Endodermal cell (in vitro differentiated cells): ENCODE results near the gene UTS2B. TPM values are rescaled to one million over a fixed set of nuclear protein-coding genes. Genes with fewer than 3 reads are reported as not detected.

Experiments used
- DNase-seq: peaks from one replicate; pipeline ENCODE4 v3.0.0-alpha.2; 2017
- H3K27ac ChIP-seq: 2 replicates; pipeline ENCODE4 v1.5.1; 2013; ENCODE audit warnings: mild to moderate bottlenecking, low read depth, low read length, moderate library complexity
- H3K27me3 ChIP-seq: 2 replicates; pipeline ENCODE4 v1.6.1; 2013; ENCODE audit warnings: mild to moderate bottlenecking, low read length, moderate library complexity; ENCODE audit not compliant: insufficient read depth, control insufficient read depth, poor library complexity, severe bottlenecking
- H3K36me3 ChIP-seq: 2 replicates; pipeline ENCODE4 v1.7.0; 2013; ENCODE audit warnings: mild to moderate bottlenecking, low read length, moderate library complexity; ENCODE audit not compliant: control insufficient read depth, insufficient read depth
- H3K4me1 ChIP-seq: one replicate; pipeline ENCODE4 v1.7.0; 2013; ENCODE audit warnings: low read length; ENCODE audit not compliant: control insufficient read depth, insufficient read depth
- H3K4me3 ChIP-seq: 2 replicates; pipeline ENCODE4 v1.5.1; 2013; ENCODE audit warnings: mild to moderate bottlenecking, low read length, moderate library complexity
- H3K9ac ChIP-seq: 2 replicates; pipeline ENCODE4 v1.6.1; 2013; ENCODE audit warnings: mild to moderate bottlenecking, low read length, moderate library complexity; ENCODE audit not compliant: poor library complexity, severe bottlenecking; ENCODE audit errors: extremely low read depth
- H3K9me3 ChIP-seq: 2 replicates; pipeline ENCODE4 v1.6.1; 2013; ENCODE audit warnings: mild to moderate bottlenecking, low read length, moderate library complexity; ENCODE audit not compliant: control insufficient read depth
- H3K27ac Mint-ChIP-seq: 2 replicates; pipeline ENCODE4 v1.8.0; 2020; ENCODE audit warnings: mixed read lengths
- H3K27me3 Mint-ChIP-seq: 2 replicates; pipeline ENCODE4 v1.8.0; 2021; ENCODE audit warnings: mild to moderate bottlenecking, mixed read lengths; ENCODE audit not compliant: insufficient read depth
- H3K36me3 Mint-ChIP-seq: 2 replicates; pipeline ENCODE4 v1.8.0; 2020; ENCODE audit warnings: low read depth, mixed read lengths
- H3K4me1 Mint-ChIP-seq: 2 replicates; pipeline ENCODE4 v1.8.0; 2020; ENCODE audit warnings: mixed read lengths
- H3K4me3 Mint-ChIP-seq: 2 replicates; pipeline ENCODE4 v1.8.0; 2020; ENCODE audit warnings: mild to moderate bottlenecking, moderate library complexity, mixed read lengths
- H3K9me3 Mint-ChIP-seq: 2 replicates; pipeline ENCODE4 v1.8.0; 2020; ENCODE audit warnings: mild to moderate bottlenecking, mixed read lengths
- WGBS, 2 experiments: methylation state at CpG; one replicate each; pipeline versions ENCODE4 v1.1.5 to v1.1.7; 2013; ENCODE audit warnings: missing lambda C conversion rate in 2 of 2, mixed read lengths in 1 of 2; ENCODE audit not compliant: insufficient coverage in 1 of 2, insufficient read length in 1 of 2; 5-methylcytosine and 5-hydroxymethylcytosine counted together
- total RNA-seq, 2 donors: library from RNA; stranded (reverse); fragmentation: NEBNext Ultra II Directional in 1 of 2; extraction: Animal tissue kit (Norgen Biotek cat#: 25700) in 1 of 2; gene quantifications; 2 replicates in 1 of 2; 3 replicates in 1 of 2; pipeline ENCODE4 v1.2.1, GENCODE V29; 2021
- TF ChIP-seq, protein P1 (sequence below): fragments of 200-600 bp; sonication (generic); conservative IDR thresholded peaks from 2 replicates; pipeline ENCODE4 v1.5.0; 2021; ENCODE audit warnings: antibody characterized with exemption, mild to moderate bottlenecking

The UTS2B gene
- total RNA-seq, 2 donors from 2014 or later: 0.90 TPM; not detected in 1

DNA sequence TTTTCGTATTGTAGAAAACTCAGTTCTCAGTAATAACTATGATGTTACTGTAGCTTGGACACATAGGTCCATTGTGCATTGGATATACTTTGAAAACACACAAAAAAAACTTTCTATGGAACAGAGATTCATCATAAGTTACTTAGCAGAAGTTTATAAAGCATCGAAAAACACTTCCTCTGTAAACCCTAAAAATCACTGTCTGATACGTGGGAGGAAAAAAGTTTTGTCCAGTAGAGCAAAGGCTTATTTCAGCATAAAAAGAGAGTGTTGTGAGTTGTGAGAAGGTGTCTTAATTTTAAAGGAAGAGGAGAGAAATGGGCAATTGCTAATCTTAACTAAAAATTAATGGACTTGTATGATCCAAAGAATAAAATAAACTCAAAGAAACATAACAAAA lies 66.5 kb downstream of the UTS2B start:
- no peak overlapping the region for H3K4me3 ChIP-seq
- DNase-seq: no peak
- TF ChIP-seq, protein P1, sequence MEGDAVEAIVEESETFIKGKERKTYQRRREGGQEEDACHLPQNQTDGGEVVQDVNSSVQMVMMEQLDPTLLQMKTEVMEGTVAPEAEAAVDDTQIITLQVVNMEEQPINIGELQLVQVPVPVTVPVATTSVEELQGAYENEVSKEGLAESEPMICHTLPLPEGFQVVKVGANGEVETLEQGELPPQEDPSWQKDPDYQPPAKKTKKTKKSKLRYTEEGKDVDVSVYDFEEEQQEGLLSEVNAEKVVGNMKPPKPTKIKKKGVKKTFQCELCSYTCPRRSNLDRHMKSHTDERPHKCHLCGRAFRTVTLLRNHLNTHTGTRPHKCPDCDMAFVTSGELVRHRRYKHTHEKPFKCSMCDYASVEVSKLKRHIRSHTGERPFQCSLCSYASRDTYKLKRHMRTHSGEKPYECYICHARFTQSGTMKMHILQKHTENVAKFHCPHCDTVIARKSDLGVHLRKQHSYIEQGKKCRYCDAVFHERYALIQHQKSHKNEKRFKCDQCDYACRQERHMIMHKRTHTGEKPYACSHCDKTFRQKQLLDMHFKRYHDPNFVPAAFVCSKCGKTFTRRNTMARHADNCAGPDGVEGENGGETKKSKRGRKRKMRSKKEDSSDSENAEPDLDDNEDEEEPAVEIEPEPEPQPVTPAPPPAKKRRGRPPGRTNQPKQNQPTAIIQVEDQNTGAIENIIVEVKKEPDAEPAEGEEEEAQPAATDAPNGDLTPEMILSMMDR: no peak
- peaks cover 5% of the 10 kb centered on the region for H3K4me1 ChIP-seq
- no peaks in the 10 kb centered on the region for H3K27me3 ChIP-seq
- H3K4me1 Mint-ChIP-seq: peaks cover 16% of the 10 kb centered on the region
- H3K27me3 Mint-ChIP-seq: no peaks in the 10 kb centered on the region
- no peak overlapping the region for H3K9ac ChIP-seq
- no peak overlapping the region for H3K4me3 Mint-ChIP-seq
- no peaks in the 10 kb centered on the region for H3K36me3 ChIP-seq
- H3K9me3 Mint-ChIP-seq: no peaks in the 10 kb centered on the region
- H3K9me3 ChIP-seq: peaks cover 10% of the 10 kb centered on the region
- H3K36me3 Mint-ChIP-seq: no peaks in the 10 kb centered on the region
- no peak overlapping the region for H3K27ac ChIP-seq
- WGBS, 2 experiments: 79 to 80% methylated on average over 1 to 3 of the region's 3 CpGs
- H3K27ac Mint-ChIP-seq: no peak overlapping the region

DNA sequence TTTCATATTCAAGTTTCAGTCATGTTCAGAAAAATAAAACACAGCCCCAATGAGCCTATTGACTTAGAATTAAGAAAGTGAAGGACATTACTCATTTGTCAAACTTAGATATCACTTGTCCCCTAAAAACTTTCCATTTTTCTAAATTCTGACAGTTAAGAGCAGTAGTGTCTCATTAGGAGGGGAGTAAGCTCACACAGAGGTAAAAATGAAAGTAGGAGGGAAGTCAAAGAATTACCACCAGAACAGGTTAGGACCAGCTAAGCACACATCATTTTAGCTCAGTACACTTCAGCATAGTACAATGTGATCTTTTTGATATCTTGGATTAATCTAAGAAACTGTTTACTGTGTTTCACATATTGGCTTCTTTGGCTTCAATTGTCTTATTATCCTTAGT lies 67.0 kb downstream of the UTS2B start:
- DNase-seq: no peak
- Mint-ChIP-seq H3K9me3 (no peaks in the 10 kb centered on the region), H3K4me3 (no peak overlapping the region), H3K4me1 (peaks cover 18% of the 10 kb centered on the region), H3K27ac (no peak overlapping the region), H3K36me3 (no peaks in the 10 kb centered on the region), H3K27me3 (no peaks in the 10 kb centered on the region)
- Histone ChIP-seq H3K9ac (no peak overlapping the region), H3K4me3 (no peak overlapping the region), H3K27me3 (no peaks in the 10 kb centered on the region), H3K4me1 (peaks cover 5% of the 10 kb centered on the region), H3K36me3 (no peaks in the 10 kb centered on the region), H3K9me3 (peaks cover 10% of the 10 kb centered on the region), H3K27ac (no peak overlapping the region)
- TF ChIP-seq, protein P1: no peak

DNA sequence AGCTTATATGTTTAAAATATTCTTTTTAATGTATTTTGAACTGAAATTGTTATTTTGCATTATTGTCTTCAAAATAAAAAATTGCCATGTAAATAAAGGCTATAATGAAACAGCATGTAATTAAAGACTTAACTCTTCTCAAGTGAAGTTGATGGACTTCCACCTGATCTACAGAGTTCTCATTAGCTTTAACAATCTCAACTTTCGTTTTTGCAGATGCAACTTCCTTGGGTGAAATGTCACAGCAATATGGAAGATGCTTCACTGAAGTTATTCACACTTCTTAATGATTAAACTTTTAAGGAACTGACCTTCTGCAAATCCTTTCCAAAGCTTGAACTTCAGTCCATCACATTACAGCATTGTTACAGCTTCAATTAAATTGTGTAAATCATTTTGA lies 67.7 kb downstream of the UTS2B start:
- Mint-ChIP-seq H3K4me1 (peaks cover 23% of the 10 kb centered on the region), H3K9me3 (no peaks in the 10 kb centered on the region), H3K27ac (no peak overlapping the region), H3K4me3 (no peak overlapping the region), H3K27me3 (no peaks in the 10 kb centered on the region), H3K36me3 (no peaks in the 10 kb centered on the region)
- TF ChIP-seq, protein P1: no peak
- Histone ChIP-seq H3K9me3 (peaks cover 10% of the 10 kb centered on the region), H3K27me3 (no peaks in the 10 kb centered on the region), H3K36me3 (no peaks in the 10 kb centered on the region), H3K4me1 (peaks cover 5% of the 10 kb centered on the region), H3K27ac (no peak overlapping the region), H3K9ac (no peak overlapping the region), H3K4me3 (no peak overlapping the region)
- 71 to 88% methylated on average over 1 of the region's 1 CpG for WGBS, 2 experiments
- DNase-seq: no peak
